DMS79 (cell line): ENCODE data around the gene TMEM109.

ENCODE experiments used
- DNase-seq: peaks from one replicate; lab custom pipeline; 2025; lab: John Stamatoyannopoulos, UW

The TMEM109 gene

DNA sequence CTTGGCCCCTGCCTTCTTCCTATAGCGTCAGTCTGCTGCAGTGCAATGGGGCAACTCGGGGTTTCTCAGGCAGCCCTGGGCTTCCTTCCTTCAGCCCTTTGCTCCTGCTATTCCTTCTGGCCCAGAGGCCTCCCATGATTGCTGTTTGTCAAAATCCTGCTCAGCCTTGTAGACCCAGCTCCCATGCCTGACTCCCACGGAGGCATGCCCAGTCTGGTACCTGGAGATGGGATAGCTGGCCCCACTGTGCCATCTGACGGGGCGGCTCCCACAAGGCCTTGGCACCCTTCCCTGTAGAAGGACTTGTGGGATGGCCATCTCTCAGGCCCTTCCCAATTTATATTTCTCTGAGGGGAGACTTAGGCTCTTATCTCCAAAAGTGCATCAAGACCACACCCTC, 56.9 kb downstream of the TMEM109 start:
- no peak for DNase-seq

DNA sequence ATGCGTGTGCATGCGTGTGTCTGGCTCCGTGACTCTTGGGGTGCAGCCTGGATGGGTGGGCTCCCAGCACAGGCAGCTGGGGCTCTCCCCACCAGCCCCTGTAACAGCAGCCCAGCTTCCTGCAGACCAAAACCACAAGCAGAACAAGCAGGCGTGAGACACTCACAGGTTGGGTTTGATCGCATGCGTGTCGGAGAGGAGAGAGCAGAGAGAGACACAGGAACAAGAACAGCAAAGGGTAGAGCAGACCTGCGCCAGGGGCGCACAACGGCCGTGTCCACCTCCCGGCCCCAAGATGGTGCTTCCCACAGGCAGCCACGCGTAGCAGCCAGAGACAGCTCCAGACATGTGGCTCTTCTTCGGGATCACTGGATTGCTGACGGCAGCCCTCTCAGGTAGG, 57.6 kb downstream of the TMEM109 start, which contains the start of gene CD6:
Gene CD6 (plus strand): TSS at position 161 of the 400 bp plus-strand sequence. CDS start 186 bp downstream, at position 347.
- DNase-seq = no peak

DNA sequence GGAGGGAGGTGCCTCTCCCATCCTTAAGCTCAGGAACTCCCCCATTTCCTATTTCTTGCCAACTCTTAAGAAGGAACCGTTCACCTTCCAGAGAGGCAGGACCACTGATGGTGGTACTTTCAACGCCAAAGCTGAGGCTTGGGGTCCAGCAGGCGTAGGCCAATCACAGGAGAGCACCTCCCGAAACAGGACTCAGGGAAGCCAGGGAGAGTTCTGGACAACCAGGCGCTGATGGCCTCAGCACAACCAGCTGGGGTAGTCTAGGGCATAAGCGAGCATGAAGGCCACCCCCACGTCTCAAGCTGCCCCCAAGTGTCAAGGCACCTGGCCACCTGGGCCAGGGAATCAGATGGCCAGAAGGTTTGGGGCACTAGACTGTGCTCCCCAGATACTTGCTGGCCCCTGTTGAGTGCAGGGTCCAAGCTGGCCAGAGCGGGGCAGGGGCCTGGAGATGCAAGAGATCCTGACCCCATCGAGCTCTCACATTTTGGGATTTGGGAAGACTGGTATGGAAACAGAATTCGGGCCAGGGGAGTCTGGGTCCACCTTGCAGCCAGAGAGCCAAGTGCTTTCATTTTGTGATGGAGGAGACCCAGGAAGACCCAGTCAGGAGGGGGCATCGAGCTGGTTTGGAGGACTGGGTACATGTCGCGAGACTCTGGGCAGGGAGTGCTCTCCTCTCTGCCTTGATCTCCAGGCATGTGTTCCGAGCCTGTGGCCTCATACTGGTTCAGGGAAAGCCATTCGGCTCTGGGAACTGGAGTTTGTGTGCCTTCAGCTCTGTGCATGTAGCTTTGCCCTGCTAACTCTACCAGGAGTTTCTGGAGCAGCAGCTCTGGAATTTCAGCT, 58.4 kb downstream of the TMEM109 start:
- DNase-seq = no peak
